ENCODE measurements around the gene AMER2.

DNA sequence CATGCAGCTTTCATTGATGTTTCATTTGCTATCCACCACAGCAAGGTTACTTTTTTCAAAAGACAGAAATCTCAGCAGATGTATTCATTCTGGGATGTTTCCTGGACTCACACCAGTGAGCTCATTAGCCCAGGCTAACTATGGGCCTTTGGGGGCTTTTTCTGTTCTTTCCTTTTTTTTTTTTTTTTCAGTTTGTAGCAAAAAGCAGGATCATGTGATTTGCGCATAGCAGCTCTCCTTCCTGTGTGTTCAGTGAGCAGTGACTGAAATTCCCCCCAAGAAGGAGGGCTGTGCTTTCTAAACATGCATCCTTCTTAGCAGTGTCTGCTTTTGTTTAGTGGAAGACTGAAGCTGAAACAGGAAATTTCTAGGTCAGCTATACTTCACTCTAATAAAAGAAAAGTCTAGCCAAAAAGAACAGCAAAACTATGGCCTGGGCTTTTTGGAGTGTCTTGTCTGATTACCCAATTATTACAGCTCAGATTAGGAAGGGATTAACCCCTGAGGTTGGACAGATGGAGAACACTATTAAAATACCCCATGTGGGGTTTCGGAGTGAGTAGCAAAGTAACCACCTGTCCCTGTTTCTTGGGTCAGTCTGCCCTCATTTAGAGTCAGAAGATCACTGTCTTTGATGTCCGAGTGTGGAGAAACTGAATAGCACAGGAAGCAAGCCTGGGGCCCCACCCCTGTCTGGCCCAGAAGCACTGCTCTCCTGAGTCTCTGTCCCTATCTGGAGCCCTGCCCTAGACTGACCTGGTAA, 8.9 kb upstream of the AMER2 start:
- no peak for TF ChIP-seq POLR2A (IDR thresholded peaks at IDR 0.05)
- TF ChIP-seq, protein P1, sequence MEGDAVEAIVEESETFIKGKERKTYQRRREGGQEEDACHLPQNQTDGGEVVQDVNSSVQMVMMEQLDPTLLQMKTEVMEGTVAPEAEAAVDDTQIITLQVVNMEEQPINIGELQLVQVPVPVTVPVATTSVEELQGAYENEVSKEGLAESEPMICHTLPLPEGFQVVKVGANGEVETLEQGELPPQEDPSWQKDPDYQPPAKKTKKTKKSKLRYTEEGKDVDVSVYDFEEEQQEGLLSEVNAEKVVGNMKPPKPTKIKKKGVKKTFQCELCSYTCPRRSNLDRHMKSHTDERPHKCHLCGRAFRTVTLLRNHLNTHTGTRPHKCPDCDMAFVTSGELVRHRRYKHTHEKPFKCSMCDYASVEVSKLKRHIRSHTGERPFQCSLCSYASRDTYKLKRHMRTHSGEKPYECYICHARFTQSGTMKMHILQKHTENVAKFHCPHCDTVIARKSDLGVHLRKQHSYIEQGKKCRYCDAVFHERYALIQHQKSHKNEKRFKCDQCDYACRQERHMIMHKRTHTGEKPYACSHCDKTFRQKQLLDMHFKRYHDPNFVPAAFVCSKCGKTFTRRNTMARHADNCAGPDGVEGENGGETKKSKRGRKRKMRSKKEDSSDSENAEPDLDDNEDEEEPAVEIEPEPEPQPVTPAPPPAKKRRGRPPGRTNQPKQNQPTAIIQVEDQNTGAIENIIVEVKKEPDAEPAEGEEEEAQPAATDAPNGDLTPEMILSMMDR (IDR thresholded peaks at IDR 0.05 in 8 of 11, conservative IDR thresholded peaks at IDR 0.05 in 3 of 11) = no peak
